ENCODE measurements around the gene EXOC3L1. TPM values are rescaled to one million over a fixed set of nuclear protein-coding genes. Genes with fewer than 3 reads are reported as not detected.

The EXOC3L1 gene
- total and polyA plus RNA-seq, 2 of the 13 experiments (the other 11 are each of a cell fraction or from before 2014, with no cell fraction given) = 0.12 TPM; not detected in 1

GRCh38 chr16:67207249-67208091 is 17.5 kb upstream of the EXOC3L1 start (continued):
- TF ChIP-seq TIGD3 (CRISPR knock-in tag; IDR thresholded peaks at IDR 0.05; ENCODE audit: borderline replicate concordance) (no peak), ZNF460 (CRISPR knock-in tag; IDR thresholded peaks at IDR 0.05; ENCODE audit: borderline replicate concordance) (no peak), ZNF597 (CRISPR knock-in tag; IDR thresholded peaks at IDR 0.05) (no peak), CREB1 (IDR thresholded peaks at IDR 0.05) (no peak), CREB1 (CRISPR knock-in tag; IDR thresholded peaks at IDR 0.05) (no peak), ATF6 (CRISPR knock-in tag; conservative IDR thresholded peaks at IDR 0.05) (no peak), CENPT (CRISPR knock-in tag; IDR thresholded peaks at IDR 0.05; ENCODE audit: low read depth) (no peak), ZNF605 (CRISPR knock-in tag; IDR thresholded peaks at IDR 0.05) (no peak), SMARCE1 (IDR thresholded peaks at IDR 0.05; ENCODE audit: borderline replicate concordance) (no peak), KAT7 (CRISPR knock-in tag; IDR thresholded peaks at IDR 0.05; ENCODE audit: borderline replicate concordance) (no peak), SP5 (CRISPR knock-in tag; IDR thresholded peaks at IDR 0.05; ENCODE audit: borderline replicate concordance, low read depth) (no peak), DNMT3B (CRISPR knock-in tag; conservative IDR thresholded peaks at IDR 0.05) (no peak), PLSCR1 (CRISPR knock-in tag; IDR thresholded peaks at IDR 0.05; ENCODE audit: borderline replicate concordance) (no peak), HMGA1 (CRISPR knock-in tag; conservative IDR thresholded peaks at IDR 0.05) (no peak), FOXP4 (CRISPR knock-in tag; IDR thresholded peaks at IDR 0.05) (no peak), ERF (CRISPR knock-in tag; IDR thresholded peaks at IDR 0.05) (0 out of 2 replicates have a peak, but pooled peaks have one; percentile 14), ZNF580 (CRISPR knock-in tag; IDR thresholded peaks at IDR 0.05; ENCODE audit: borderline replicate concordance, low read depth) (0 out of 2 replicates have a peak, but pooled peaks have one; percentile 21), ZNF530 (CRISPR knock-in tag; IDR thresholded peaks at IDR 0.05; ENCODE audit: low read depth) (no peak), CENPX (CRISPR knock-in tag; IDR thresholded peaks at IDR 0.05) (no peak), MAFF (IDR thresholded peaks at IDR 0.05; ENCODE audit: low read depth, low read length) (no peak), ZFYVE20 (CRISPR knock-in tag; IDR thresholded peaks at IDR 0.05; ENCODE audit: borderline replicate concordance, low read depth) (no peak), HDAC6 (IDR thresholded peaks at IDR 0.05; ENCODE audit: low read depth, low read length) (no peak), EZH2 (conservative IDR thresholded peaks at IDR 0.05; ENCODE audit: low read depth, low read length) (no peak)

All from HepG2 (cell line).